ENCODE measurements around the gene SYT12.

Gene SYT12

GRCh38 chr11:67060111-67060522, 37.2 kb downstream of the SYT12 start:
- peaks cover 0 to 13% (median 2%) of the 10 kb centered on the region in 10 experiments; a peak in 4 of 20 replicates for H3K4me1 ChIP-seq
- no peaks in the 10 kb centered on the region for H3K36me3 ChIP-seq
- H3K27me3 ChIP-seq, result no peaks in the 10 kb centered on the region
- no peaks in the 10 kb centered on the region for H3K9me3 ChIP-seq (replicated peaks in 1 of 11)
- no peak overlapping the region for H3K4me3 ChIP-seq
- H4K20me1 ChIP-seq, result no peaks in the 10 kb centered on the region; a peak in 1 of 22 replicates
- H3K9ac ChIP-seq, result no peak overlapping the region
- TF ChIP-seq Cebpa-rat (IDR thresholded peaks at IDR 0.05), result no peak
- no peak overlapping the region for H3K27ac ChIP-seq
- no peak overlapping the region for H3K4me2 ChIP-seq

GRCh38 chr11:67062526-67063373, 39.8 kb downstream of the SYT12 start:
- Histone ChIP-seq H3K36me3 (no peaks in the 10 kb centered on the region), H3K4me3 (no peak overlapping the region), H3K4me1 (peaks cover 0 to 13% (median 0%) of the 10 kb centered on the region in 10 experiments; a peak in 2 of 20 replicates), H3K9me3 (replicated peaks in 1 of 11) (no peaks in the 10 kb centered on the region), H4K20me1 (no peaks in the 10 kb centered on the region; a peak in 1 of 22 replicates), H3K27ac (no peak overlapping the region), H3K4me2 (no peak overlapping the region), H3K9ac (no peak overlapping the region), H3K27me3 (no peaks in the 10 kb centered on the region)
- TF ChIP-seq Cebpa-rat (IDR thresholded peaks at IDR 0.05), result no peak

- H4K20me1 ChIP-seq, result no peaks in the 10 kb centered on the region; a peak in 1 of 22 replicates
- H3K4me1 ChIP-seq, result no peaks in the 10 kb centered on the region; a peak in 1 of 20 replicates
- H3K9ac ChIP-seq, result no peak overlapping the region
- no peak overlapping the region for H3K4me2 ChIP-seq
- H3K36me3 ChIP-seq, result no peaks in the 10 kb centered on the region
- TF ChIP-seq Cebpa-rat (IDR thresholded peaks at IDR 0.05), result no peak
- no peak overlapping the region for H3K27ac ChIP-seq
- no peaks in the 10 kb centered on the region for H3K9me3 ChIP-seq (replicated peaks in 1 of 11)
- no peaks in the 10 kb centered on the region for H3K27me3 ChIP-seq
- no peak overlapping the region for H3K4me3 ChIP-seq
These were observed 43.4 kb downstream of the SYT12 start for GRCh38 chr11:67066333-67066709.

- no peak overlapping the region for H3K27ac ChIP-seq
- no peak overlapping the region for H3K9ac ChIP-seq
- no peak overlapping the region for H3K4me3 ChIP-seq
- no peaks in the 10 kb centered on the region for H3K27me3 ChIP-seq
- H3K4me1 ChIP-seq, result peaks cover 2 to 29% (median 7%) of the 10 kb centered on the region in 10 experiments; a peak in 17 of 20 replicates
- H3K9me3 ChIP-seq (replicated peaks in 1 of 11), result no peaks in the 10 kb centered on the region
- no peaks in the 10 kb centered on the region for H3K36me3 ChIP-seq
- no peak for TF ChIP-seq Cebpa-rat (IDR thresholded peaks at IDR 0.05)
- no peaks in the 10 kb centered on the region for H4K20me1 ChIP-seq
- peak overlapping the region in 2 of 11 experiments; percentile 32 to 48; a peak in 2 of 22 replicates for H3K4me2 ChIP-seq
These were observed 48.7 kb downstream of the SYT12 start for GRCh38 chr11:67071420-67072284.

- no peaks in the 10 kb centered on the region for H4K20me1 ChIP-seq
- peaks cover 9 to 36% (median 14%) of the 10 kb centered on the region in 10 experiments for H3K4me1 ChIP-seq
- H3K4me2 ChIP-seq, result peak overlapping the region in 1 of 11 experiments; percentile 35; a peak in 1 of 22 replicates
- H3K27ac ChIP-seq, result no peak overlapping the region
- H3K4me3 ChIP-seq, result no peak overlapping the region
- no peaks in the 10 kb centered on the region for H3K36me3 ChIP-seq
- no peak for TF ChIP-seq Cebpa-rat (IDR thresholded peaks at IDR 0.05)
- no peaks in the 10 kb centered on the region for H3K27me3 ChIP-seq
- H3K9me3 ChIP-seq (replicated peaks in 1 of 11), result no peaks in the 10 kb centered on the region
- H3K9ac ChIP-seq, result no peak overlapping the region
These were observed 49.4 kb downstream of the SYT12 start for GRCh38 chr11:67072295-67072694.

- Histone ChIP-seq H3K27me3 (no peaks in the 10 kb centered on the region), H4K20me1 (no peaks in the 10 kb centered on the region), H3K9ac (no peak overlapping the region), H3K27ac (no peak overlapping the region), H3K4me2 (peak overlapping the region in 1 of 11 experiments; percentile 48; a peak in 2 of 22 replicates), H3K9me3 (replicated peaks in 1 of 11) (no peaks in the 10 kb centered on the region), H3K4me1 (peaks cover 12 to 50% (median 26%) of the 10 kb centered on the region in 10 experiments), H3K36me3 (no peaks in the 10 kb centered on the region), H3K4me3 (no peak overlapping the region)
- TF ChIP-seq Cebpa-rat (IDR thresholded peaks at IDR 0.05), result no peak
These were observed 51.0 kb downstream of the SYT12 start for GRCh38 chr11:67073908-67074307.

GRCh38 chr11:67076202-67076601, 53.3 kb downstream of the SYT12 start:
- Histone ChIP-seq H3K4me1 (peaks cover 12 to 57% (median 26%) of the 10 kb centered on the region in 10 experiments), H3K27ac (no peak overlapping the region; a peak in 1 of 22 replicates), H3K27me3 (no peaks in the 10 kb centered on the region), H3K9ac (no peak overlapping the region), H3K4me2 (peak overlapping the region in 10 of 11 experiments; percentile 25 to 75 (median 44); a peak in 13 of 22 replicates), H3K9me3 (replicated peaks in 1 of 11) (no peaks in the 10 kb centered on the region), H3K36me3 (no peaks in the 10 kb centered on the region), H4K20me1 (no peaks in the 10 kb centered on the region), H3K4me3 (no peak overlapping the region)
- TF ChIP-seq Cebpa-rat (IDR thresholded peaks at IDR 0.05), result no peak

GRCh38 chr11:67079065-67079705, 56.3 kb downstream of the SYT12 start:
- Histone ChIP-seq H3K4me2 (peak overlapping the region in 5 of 11 experiments; percentile 19 to 71 (median 63); a peak in 8 of 22 replicates), H3K27me3 (no peaks in the 10 kb centered on the region), H3K9ac (no peak overlapping the region), H4K20me1 (peaks cover 0 to 5% (median 0%) of the 10 kb centered on the region in 11 experiments; a peak in 1 of 22 replicates), H3K27ac (peak overlapping the region in 2 of 11 experiments; percentile 24 to 57; a peak in 2 of 22 replicates), H3K4me1 (peaks cover 32 to 58% (median 46%) of the 10 kb centered on the region in 10 experiments), H3K4me3 (no peak overlapping the region), H3K36me3 (no peaks in the 10 kb centered on the region), H3K9me3 (replicated peaks in 1 of 11) (no peaks in the 10 kb centered on the region)
- TF ChIP-seq Cebpa-rat (IDR thresholded peaks at IDR 0.05), result no peak
